Endothelial cell of umbilical vein (primary cell): ENCODE data around the gene SAMMSON.

ENCODE experiments used
- CTCF ChIP-seq, 2 donors: IDR thresholded peaks; 1 replicate in 1 of 2; 2 replicates in 1 of 2; pipeline ENCODE4 v1.5.1; 2011; ENCODE audit warnings: low read length in 2 of 2, mild to moderate bottlenecking in 2 of 2, moderate library complexity in 2 of 2, control low read depth in 1 of 2, inconsistent platforms in 1 of 2, low read depth in 1 of 2; ENCODE audit not compliant: insufficient read depth in 1 of 2; ENCODE audit errors: extremely low read depth in 1 of 2
- POLR2A ChIP-seq: IDR thresholded peaks from 2 replicates; pipeline ENCODE4 v1.6.1; 2012; ENCODE audit warnings: low read depth, mild to moderate bottlenecking, control low read depth, low read length
- POLR2AphosphoS5 ChIP-seq: IDR thresholded peaks from 2 replicates; pipeline ENCODE4 v1.6.1; 2012; ENCODE audit warnings: low read depth, mild to moderate bottlenecking, control low read depth, low read length, moderate library complexity; ENCODE audit not compliant: insufficient read depth

GRCh38 chr3:70086336-70086735 is 86.8 kb downstream of the SAMMSON start:
- TF ChIP-seq CTCF (IDR thresholded peaks at IDR 0.05; ENCODE audit: extremely low read depth in 1 of 2, insufficient read depth in 1 of 2, low read depth in 1 of 2, low read length in 2 of 2) (no peak), POLR2A (no peak), POLR2AphosphoS5 (no peak)
